Measurements from ENCODE around the gene EFNA1. TPM values are rescaled to one million over a fixed set of nuclear protein-coding genes. Genes with fewer than 3 reads are reported as not detected.

Gene EFNA1
- total and polyA plus RNA-seq, 2 of the 4 experiments (the other 2 are of a cell fraction) = 0.90 to 1.6 TPM

- intact Hi-C loops (cut with micrococcal nuclease) (loop anchor here (10.0 kb wide), 2 partner anchors 195 to 425 kb away; partner anchors contain the start of genes CKS1B and SHC1), dilution Hi-C loops (cut with HindIII; ENCODE audit: low sequenced_read_pairs, unreplicated experiment) (no loop called here)
- no peak overlapping the region for H3K27ac ChIP-seq (ENCODE audit: insufficient read depth, low read length)
Observed at GRCh38 chr1:155170101-155170785, 42.6 kb downstream of the EFNA1 start.

More at GRCh38 chr1:155170101-155170785, 42.6 kb downstream of the EFNA1 start:
- ChIA-PET CTCF (no interaction called here), POLR2A (ENCODE audit: unreplicated experiment) (interaction anchor here (1.5 kb wide), 1 partner anchor 79 kb away, joined by 5 read pairs; no protein-coding TSS in a partner anchor)
- Histone ChIP-seq H2AFZ (replicated peaks; ENCODE audit: low read length, poor library complexity) (no peak overlapping the region), H3K23ac (ENCODE audit: low read depth, low read length) (no peak overlapping the region), H2BK15ac (ENCODE audit: low read depth, low read length) (no peak overlapping the region), H3K9me1 (ENCODE audit: insufficient read depth, low read length) (no peaks in the 10 kb centered on the region; the same call in none of the 2 replicates), H2AK5ac (ENCODE audit: low read depth, low read length) (no peak overlapping the region), H3K9me3 (ENCODE audit: control insufficient read depth, insufficient read depth, low read length) (no peaks in the 10 kb centered on the region), H3K27me3 (ENCODE audit: control insufficient read depth, insufficient read depth, low read length) (peaks cover 6% of the 10 kb centered on the region; the same call in 1 of the 2 replicates), H2BK120ac (ENCODE audit: low read depth, low read length) (no peak overlapping the region), H3K79me1 (ENCODE audit: low read depth in 1 of 2, low read length in 2 of 2) (peaks cover 0 to 37% of the 10 kb centered on the region in 2 experiments), H2AK9ac (replicated peaks; ENCODE audit: low read depth, low read length, poor library complexity) (no peak overlapping the region), H3K4ac (ENCODE audit: low read depth, low read length) (no peak overlapping the region), H2BK20ac (ENCODE audit: low read depth, low read length) (no peak overlapping the region), H3K4me1 (ENCODE audit: control insufficient read depth, insufficient read depth, low read length) (peaks cover 4% of the 10 kb centered on the region), H4K91ac (ENCODE audit: insufficient read depth, low read depth, low read length) (no peak overlapping the region), H3K36me3 (ENCODE audit: control insufficient read depth, insufficient read depth, low read length) (peaks cover 16% of the 10 kb centered on the region), H3K4me2 (ENCODE audit: low read depth, low read length) (no peak overlapping the region), H3K18ac (ENCODE audit: low read depth, low read length) (no peak overlapping the region), H3K56ac (ENCODE audit: extremely low read depth, insufficient read depth, low read length) (no peak overlapping the region), H4K20me1 (ENCODE audit: insufficient read depth, low read length) (no peaks in the 10 kb centered on the region), H2BK5ac (ENCODE audit: low read depth, low read length, poor library complexity, severe bottlenecking) (no peak overlapping the region), H4K5ac (ENCODE audit: low read depth, low read length) (no peak overlapping the region), H4K8ac (ENCODE audit: low read depth in 2 of 2, low read length in 2 of 2) (no peak overlapping the region), H3K14ac (replicated peaks; ENCODE audit: low read depth, low read length) (no peak overlapping the region), H3K4me3 (ENCODE audit: insufficient read depth, low read depth, low read length) (no peak overlapping the region), H3K9ac (ENCODE audit: low read depth, low read length) (no peak overlapping the region)
- BruUV-seq (replicated peaks) = no TSS peak
- ATAC-seq (ENCODE audit: low read depth) (no peak), DNase-seq (no peak)
- in situ Hi-C loops (cut with MboI; ENCODE audit: low sequenced_read_pairs) = no loop called here
- no peak for TF ChIP-seq RCOR1 (IDR thresholded peaks at IDR 0.05; ENCODE audit: insufficient replicate concordance, low read length)
- no peak for TF ChIP-seq MAFK (IDR thresholded peaks at IDR 0.05; ENCODE audit: low read depth, low read length)
- TF ChIP-seq NFE2L2 (IDR thresholded peaks at IDR 0.05; ENCODE audit: low read depth, low read length) = no peak
- no peak for TF ChIP-seq RAD21 (IDR thresholded peaks at IDR 0.05; ENCODE audit: low read length)
- no peak for TF ChIP-seq CEBPB (IDR thresholded peaks at IDR 0.05; ENCODE audit: low read depth, low read length)
- TF ChIP-seq ELK1 (IDR thresholded peaks at IDR 0.05; ENCODE audit: borderline replicate concordance, low read depth, low read length) = no peak
- TF ChIP-seq MXI1 (IDR thresholded peaks at IDR 0.05; ENCODE audit: borderline replicate concordance, low read depth, low read length) = no peak
- no peak for TF ChIP-seq FOS (IDR thresholded peaks at IDR 0.05; ENCODE audit: low read depth, low read length)
- no peak for TF ChIP-seq SMC3 (IDR thresholded peaks at IDR 0.05; ENCODE audit: low read depth, low read length)
- TF ChIP-seq POLR2A (IDR thresholded peaks at IDR 0.05; ENCODE audit: low read depth, low read length) = no peak
- TF ChIP-seq BHLHE40 (IDR thresholded peaks at IDR 0.05; ENCODE audit: low read depth, low read length) = no peak
- TF ChIP-seq RFX5 (IDR thresholded peaks at IDR 0.05; ENCODE audit: low read depth, low read length) = no peak
- no peak for TF ChIP-seq USF2 (IDR thresholded peaks at IDR 0.05; ENCODE audit: low read depth, low read length)
- WGBS, 2 experiments (ENCODE audit: extremely low coverage in 2 of 2, insufficient read length in 1 of 2) = no CpG with 5 or more reads among the region's 2 CpGs
